ENCODE data around the gene FBN2. TPM values are rescaled to one million over a fixed set of nuclear protein-coding genes. Genes with fewer than 3 reads are reported as not detected.

The FBN2 gene
- total RNA-seq, 4 donors from 2014 or later = 0.16 to 2.4 (median 0.26) TPM

DNA sequence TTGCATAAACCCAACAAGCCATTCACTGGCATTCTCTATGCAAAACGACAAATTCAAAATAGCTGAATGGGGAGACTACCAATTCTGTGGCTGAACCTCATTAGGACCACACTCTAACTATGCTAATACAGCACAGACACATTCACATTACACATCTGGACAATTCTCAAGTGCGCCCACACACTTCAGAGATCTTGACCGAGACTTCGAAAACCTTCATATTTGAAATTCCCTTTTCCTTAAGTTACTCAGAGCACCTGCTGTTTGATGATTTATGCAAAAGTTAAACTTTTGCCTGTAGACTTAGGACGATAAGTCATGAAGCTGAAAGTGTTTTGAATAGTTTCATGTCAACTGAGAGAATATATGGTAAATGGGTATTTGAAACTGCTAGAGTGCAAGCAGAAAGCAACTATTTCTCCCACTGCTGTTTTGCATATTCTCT is 111.9 kb downstream of the FBN2 start:
- TF ChIP-seq, protein P1, sequence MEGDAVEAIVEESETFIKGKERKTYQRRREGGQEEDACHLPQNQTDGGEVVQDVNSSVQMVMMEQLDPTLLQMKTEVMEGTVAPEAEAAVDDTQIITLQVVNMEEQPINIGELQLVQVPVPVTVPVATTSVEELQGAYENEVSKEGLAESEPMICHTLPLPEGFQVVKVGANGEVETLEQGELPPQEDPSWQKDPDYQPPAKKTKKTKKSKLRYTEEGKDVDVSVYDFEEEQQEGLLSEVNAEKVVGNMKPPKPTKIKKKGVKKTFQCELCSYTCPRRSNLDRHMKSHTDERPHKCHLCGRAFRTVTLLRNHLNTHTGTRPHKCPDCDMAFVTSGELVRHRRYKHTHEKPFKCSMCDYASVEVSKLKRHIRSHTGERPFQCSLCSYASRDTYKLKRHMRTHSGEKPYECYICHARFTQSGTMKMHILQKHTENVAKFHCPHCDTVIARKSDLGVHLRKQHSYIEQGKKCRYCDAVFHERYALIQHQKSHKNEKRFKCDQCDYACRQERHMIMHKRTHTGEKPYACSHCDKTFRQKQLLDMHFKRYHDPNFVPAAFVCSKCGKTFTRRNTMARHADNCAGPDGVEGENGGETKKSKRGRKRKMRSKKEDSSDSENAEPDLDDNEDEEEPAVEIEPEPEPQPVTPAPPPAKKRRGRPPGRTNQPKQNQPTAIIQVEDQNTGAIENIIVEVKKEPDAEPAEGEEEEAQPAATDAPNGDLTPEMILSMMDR (IDR thresholded peaks at IDR 0.05; ENCODE audit: low read depth) = no peak

DNA sequence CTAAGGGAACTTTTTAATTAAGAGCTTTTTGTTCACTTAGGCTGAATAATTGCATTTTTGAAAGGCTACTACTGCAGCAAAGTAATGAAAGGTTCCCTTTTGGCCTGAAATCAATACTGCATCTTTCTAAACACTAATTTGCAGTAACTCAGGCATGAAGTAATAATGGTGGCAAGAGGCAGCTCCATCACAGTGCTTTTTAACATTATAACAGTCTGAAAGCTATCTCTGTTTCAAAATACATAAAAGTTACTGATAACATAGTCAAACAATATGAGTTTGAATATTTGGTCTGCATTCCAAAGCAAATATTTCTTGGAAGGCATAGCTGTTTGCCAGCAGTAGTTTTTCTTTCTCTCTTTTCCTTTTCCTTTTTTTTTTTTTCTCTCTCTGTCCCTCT is 113.4 kb downstream of the FBN2 start:
- TF ChIP-seq, protein P1 (IDR thresholded peaks at IDR 0.05; ENCODE audit: low read depth) = no peak

DNA sequence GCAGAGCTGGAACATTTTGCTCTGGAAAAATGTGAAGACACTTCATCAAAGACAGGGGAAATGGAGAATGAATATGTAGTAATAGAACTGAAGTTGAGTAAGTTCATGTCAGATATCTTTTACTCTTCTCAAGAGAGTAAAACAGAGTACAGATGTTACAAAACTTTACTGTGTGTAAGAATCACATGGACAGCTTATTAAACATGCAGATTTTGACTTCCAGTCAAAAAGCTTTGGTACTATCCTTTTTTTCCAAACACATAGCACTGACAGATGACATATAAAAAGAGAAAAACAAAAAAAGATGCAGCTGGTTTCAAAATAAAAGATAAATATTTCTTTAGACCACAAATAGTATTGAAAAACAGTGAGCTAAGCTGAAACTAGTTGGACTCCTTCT is 115.4 kb downstream of the FBN2 start:
- TF ChIP-seq, protein P1 (IDR thresholded peaks at IDR 0.05; ENCODE audit: low read depth) = no peak

DNA sequence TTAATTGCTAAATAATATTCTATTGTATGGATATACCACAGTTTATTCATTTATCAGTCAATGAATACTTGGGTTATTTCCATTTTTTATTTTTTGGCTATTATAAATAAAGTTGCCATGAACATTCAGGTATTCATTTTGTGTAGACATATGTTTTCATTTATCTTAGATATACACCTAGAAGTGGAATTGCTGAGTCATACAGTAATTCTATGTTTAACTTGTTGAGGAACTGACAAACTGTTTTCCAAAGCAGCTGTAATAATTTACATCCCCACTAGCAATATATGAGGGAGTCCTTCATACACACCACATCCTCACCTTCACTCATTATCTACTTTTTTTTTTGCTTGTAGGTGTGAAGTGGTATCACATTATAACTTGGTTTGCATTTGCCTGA is 123.6 kb downstream of the FBN2 start:
- TF ChIP-seq, protein P1 (IDR thresholded peaks at IDR 0.05; ENCODE audit: low read depth) = no peak

DNA sequence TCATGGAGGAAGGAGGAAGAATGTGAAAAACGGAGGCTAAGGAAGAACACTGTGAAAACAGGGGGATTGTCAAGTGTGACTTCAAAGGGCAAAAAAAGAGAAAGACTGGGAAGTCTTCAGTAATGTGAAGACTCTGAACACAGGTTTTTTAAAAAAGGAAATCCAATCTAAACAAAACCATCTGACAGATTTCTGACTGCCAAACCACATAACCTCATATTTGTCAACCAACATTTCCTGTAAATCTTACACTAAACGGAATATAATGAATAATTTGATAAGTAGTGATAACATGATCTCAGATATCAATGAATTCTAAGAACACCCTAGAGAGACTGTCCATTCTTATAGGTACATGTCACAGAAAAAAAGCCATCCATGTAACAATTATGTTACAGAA is 124.7 kb downstream of the FBN2 start:
- TF ChIP-seq, protein P1 (IDR thresholded peaks at IDR 0.05; ENCODE audit: low read depth) = no peak

DNA sequence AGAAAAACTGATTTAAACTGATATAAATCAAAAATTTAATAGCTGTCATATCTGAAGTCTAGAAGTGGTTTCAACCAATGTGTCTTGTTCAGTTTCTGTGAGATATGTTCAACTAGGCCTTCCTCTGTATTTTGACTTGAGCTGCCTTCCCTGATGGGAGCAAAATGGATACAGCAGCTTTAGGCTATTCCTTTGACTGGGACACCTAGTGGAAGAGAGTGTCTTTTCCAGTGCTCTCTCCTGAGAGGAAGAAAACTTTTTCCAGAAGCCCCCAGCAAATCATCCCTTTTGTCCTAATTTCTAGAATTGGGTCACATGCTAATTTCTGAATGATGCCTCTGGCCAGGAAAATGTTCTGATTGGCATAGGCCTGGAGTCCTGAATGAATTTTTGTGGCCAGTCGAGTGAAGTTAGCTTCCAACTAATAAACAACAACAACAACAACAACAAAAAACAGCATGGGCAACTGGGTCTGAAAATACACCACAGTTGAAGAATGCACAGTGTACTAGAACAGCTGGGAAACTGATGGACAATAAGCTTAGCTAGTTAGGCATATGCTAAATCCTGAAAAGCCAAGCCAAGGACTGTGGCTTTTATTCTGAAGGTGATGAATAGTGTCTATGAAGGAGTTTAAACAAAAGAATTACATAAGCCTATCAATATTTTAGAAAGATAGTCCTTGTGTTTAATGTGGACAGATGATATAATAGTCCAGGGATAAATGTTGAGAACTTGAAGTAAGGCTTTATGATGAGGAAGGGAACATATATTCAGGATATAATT is 125.7 kb downstream of the FBN2 start:
- TF ChIP-seq, protein P1 (IDR thresholded peaks at IDR 0.05; ENCODE audit: low read depth) = no peak

DNA sequence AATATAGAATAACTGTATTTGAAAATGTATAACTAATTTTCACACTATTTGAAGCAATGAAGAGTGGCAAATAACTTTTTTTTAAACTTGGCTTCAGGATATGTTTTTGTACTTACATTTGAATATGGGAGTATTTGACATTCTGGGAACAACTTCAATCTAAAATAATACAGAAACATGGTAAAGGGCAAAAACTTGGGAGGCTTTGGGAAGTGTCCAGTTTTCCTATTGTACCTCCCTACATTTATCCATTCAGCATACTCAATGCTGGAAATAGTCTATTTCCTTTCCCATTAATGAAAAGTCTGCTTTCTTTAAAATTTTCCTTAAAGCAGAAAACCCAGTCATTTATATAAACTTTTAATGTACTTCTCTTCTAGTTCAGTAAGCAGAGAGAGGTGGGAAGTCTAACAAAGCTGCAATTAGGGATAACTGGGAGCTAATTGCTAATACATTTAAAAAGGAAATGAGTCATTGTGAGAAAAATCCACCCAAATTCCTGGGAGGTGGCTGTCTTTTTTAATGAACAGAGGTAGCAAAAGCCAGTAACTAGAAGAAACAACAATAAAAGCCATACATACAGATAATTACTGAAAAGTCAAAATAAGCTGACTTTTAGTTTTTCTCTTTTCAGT is 128.8 kb downstream of the FBN2 start:
- TF ChIP-seq, protein P1 (IDR thresholded peaks at IDR 0.05; ENCODE audit: low read depth) = no peak

All from subcutaneous adipose tissue (tissue), 4 donors.